Sigmoid colon (tissue), 7 donors: ENCODE results near the gene TRPV4. TPM values are rescaled to one million over a fixed set of nuclear protein-coding genes. Genes with fewer than 3 reads are reported as not detected.

Source experiments
- DNase-seq: peaks from one replicate; pipeline ENCODE4 v3.0.0-alpha.2; 2019
- H3K27ac ChIP-seq, 4 donors: fragments of 200-600 bp; sonication (generic); one replicate each; pipeline ENCODE4 v1.5.1; 2016 to 2019; ENCODE audit warnings: mild to moderate bottlenecking in 1 of 4
- H3K27me3 ChIP-seq, 3 donors: fragments of 200-600 bp; sonication (generic); one replicate each; pipeline ENCODE4 v1.5.1; 2019; ENCODE audit warnings: mild to moderate bottlenecking in 1 of 3
- H3K36me3 ChIP-seq, 4 donors: fragments of 200-600 bp; sonication (generic); one replicate each; pipeline ENCODE4 v1.5.1; 2016 to 2019
- H3K4me1 ChIP-seq, 4 donors: fragments of 200-600 bp; sonication (generic); one replicate each; pipeline ENCODE4 v1.5.1; 2017 to 2019
- H3K4me3 ChIP-seq, 4 donors: fragments of 200-600 bp; sonication (generic); one replicate each; pipeline ENCODE4 v1.5.1; 2017 to 2019; ENCODE audit warnings: mild to moderate bottlenecking in 2 of 4, moderate library complexity in 1 of 4
- H3K9me3 ChIP-seq, 4 donors: fragments of 200-600 bp in 3 of 4; sonication (generic) in 3 of 4; one replicate each; pipeline versions ENCODE4 v1.5.1 to v1.6.1; 2013 to 2019
- CTCF ChIP-seq, 4 experiments: fragments of 450-650 bp in 3 of 4; fragments of 200-600 bp in 1 of 4; IDR thresholded peaks; one replicate each; pipeline ENCODE4 v1.5.1; 2016 to 2019; ENCODE audit warnings: antibody characterized with exemption in 4 of 4, mild to moderate bottlenecking in 3 of 4, moderate library complexity in 2 of 4
- EP300 ChIP-seq, 4 donors: sonication (generic); formaldehyde crosslinking; IDR thresholded peaks; one replicate each; pipeline ENCODE4 v1.6.1; 2017; ENCODE audit warnings: antibody characterized with exemption in 4 of 4
- POLR2A ChIP-seq, 2 donors: fragments of 450-650 bp; IDR thresholded peaks; one replicate each; pipeline ENCODE4 v1.6.1; 2016; ENCODE audit warnings: antibody characterized with exemption in 2 of 2, mild to moderate bottlenecking in 2 of 2, moderate library complexity in 2 of 2
- POLR2AphosphoS5 ChIP-seq, 4 donors: sonication (generic); formaldehyde crosslinking; IDR thresholded peaks; one replicate each; pipeline ENCODE4 v1.6.1; 2017; ENCODE audit warnings: antibody characterized with exemption in 4 of 4
- WGBS, 2 donors: extraction: QIAGEN DNeasy Blood & Tissue Kit; methylation state at CpG; one replicate each; pipeline ENCODE4 v1.1.7; 2013; 5-methylcytosine and 5-hydroxymethylcytosine counted together
- intact Hi-C: fragments of 100-400 bp; cut with DNase I; formaldehyde crosslinking; loops from one replicate; pipeline ENCODE4 v1.15.1; 2023
- polyA plus RNA-seq, 3 donors: library from polyadenylated mRNA; stranded (reverse); fragments of 200-250 nt; gene quantifications; one replicate each; pipeline ENCODE4 v1.2.3, GENCODE V29; 2013
- total RNA-seq, 4 donors: library from RNA; depleted of rRNA; stranded (reverse); fragments of >200 nt; gene quantifications; one replicate each; pipeline ENCODE4 v1.1.0, GENCODE V29; 2016
- donor health status: healthy with polysubstance abuse.
- donor health status: Bipolar disorder and iron deficiency.
- donor health status: healthy.

Gene TRPV4
- total and polyA plus RNA-seq, 7 donors: 0.14 to 0.60 (median 0.39) TPM; not detected in 1

- no peaks in the 10 kb centered on the region for H3K4me1 ChIP-seq
- peaks cover 0 to 24% (median 0%) of the 10 kb centered on the region in 3 donors for H3K27me3 ChIP-seq
- intact Hi-C loops: no loop called here
- no peaks in the 10 kb centered on the region for H3K36me3 ChIP-seq
- no peak for TF ChIP-seq EP300 (IDR thresholded peaks at IDR 0.05)
- TF ChIP-seq CTCF (IDR thresholded peaks at IDR 0.05): no peak
- no peak for TF ChIP-seq POLR2AphosphoS5 (IDR thresholded peaks at IDR 0.05)
- no peak for TF ChIP-seq POLR2A (IDR thresholded peaks at IDR 0.05)
- no peak for DNase-seq
- H3K27ac ChIP-seq: no peak overlapping the region
- H3K4me3 ChIP-seq: no peak overlapping the region
- 81 to 89% methylated on average over 4 of the region's 4 CpGs for WGBS, 2 donors
- no peaks in the 10 kb centered on the region for H3K9me3 ChIP-seq
Observed at GRCh38 chr12:109815225-109815624, 18.0 kb downstream of the TRPV4 start.

- DNase-seq: no peak
- intact Hi-C loops: no loop called here
- no peaks in the 10 kb centered on the region for H3K4me1 ChIP-seq
- H3K9me3 ChIP-seq: no peaks in the 10 kb centered on the region
- no peak overlapping the region for H3K27ac ChIP-seq
- WGBS, 2 donors: 64 to 76% methylated on average over 20 of the region's 20 CpGs
- peaks cover 0 to 19% (median 0%) of the 10 kb centered on the region in 3 donors for H3K27me3 ChIP-seq
- TF ChIP-seq CTCF (IDR thresholded peaks at IDR 0.05): no peak
- TF ChIP-seq EP300 (IDR thresholded peaks at IDR 0.05): no peak
- TF ChIP-seq POLR2A (IDR thresholded peaks at IDR 0.05): no peak
- H3K36me3 ChIP-seq: no peaks in the 10 kb centered on the region
- no peak overlapping the region for H3K4me3 ChIP-seq
Observed at GRCh38 chr12:109814600-109815150, 18.5 kb downstream of the TRPV4 start.

- Histone ChIP-seq H3K36me3 (no peaks in the 10 kb centered on the region), H3K27me3 (peaks cover 0 to 16% (median 0%) of the 10 kb centered on the region in 3 donors), H3K4me3 (no peak overlapping the region), H3K4me1 (no peaks in the 10 kb centered on the region), H3K27ac (no peak overlapping the region), H3K9me3 (no peaks in the 10 kb centered on the region)
- TF ChIP-seq POLR2A (IDR thresholded peaks at IDR 0.05) (no peak), EP300 (IDR thresholded peaks at IDR 0.05) (no peak), CTCF (IDR thresholded peaks at IDR 0.05) (no peak), POLR2AphosphoS5 (IDR thresholded peaks at IDR 0.05) (no peak)
- 91 to 93% methylated on average over 6 of the region's 6 CpGs for WGBS, 2 donors
- intact Hi-C loops: no loop called here
- DNase-seq: no peak
Observed at GRCh38 chr12:109813810-109814416, 19.3 kb downstream of the TRPV4 start.

- WGBS, 2 donors: 55 to 77% methylated on average over 5 of the region's 5 CpGs
- TF ChIP-seq POLR2A (IDR thresholded peaks at IDR 0.05): no peak
- TF ChIP-seq POLR2AphosphoS5 (IDR thresholded peaks at IDR 0.05): no peak
- no peak for TF ChIP-seq EP300 (IDR thresholded peaks at IDR 0.05)
- no peak for TF ChIP-seq CTCF (IDR thresholded peaks at IDR 0.05)
- no peak overlapping the region for H3K27ac ChIP-seq
- no peaks in the 10 kb centered on the region for H3K9me3 ChIP-seq
- DNase-seq: no peak
- no peak overlapping the region for H3K4me3 ChIP-seq
- intact Hi-C loops: no loop called here
- no peaks in the 10 kb centered on the region for H3K4me1 ChIP-seq
- H3K36me3 ChIP-seq: no peaks in the 10 kb centered on the region
- no peaks in the 10 kb centered on the region for H3K27me3 ChIP-seq
Observed at GRCh38 chr12:109811624-109811995, 21.6 kb downstream of the TRPV4 start.
